HG03095 (cell line): ENCODE results near the gene FOXN3.

Experiments used
- ATAC-seq: cut with Tn5 transposase; IDR thresholded peaks from one replicate; pipeline ENCODE4 v1.9.1; 2021; ENCODE audit warnings: moderate library complexity; ENCODE audit not compliant: unreplicated experiment

Gene FOXN3

GRCh38 chr14:89409961-89410360, 7.1 kb downstream of the FOXN3 start:
- ATAC-seq = no peak

- ATAC-seq = no peak
Measured at GRCh38 chr14:89408907-89409700, 7.9 kb downstream of the FOXN3 start.

- no peak for ATAC-seq
Measured at GRCh38 chr14:89407856-89408255, 9.2 kb downstream of the FOXN3 start.

- no peak for ATAC-seq
Measured at GRCh38 chr14:89406941-89407340, 10.1 kb downstream of the FOXN3 start.

- no peak for ATAC-seq
Measured at GRCh38 chr14:89406361-89406760, 10.7 kb downstream of the FOXN3 start.

- no peak for ATAC-seq
Measured at GRCh38 chr14:89405712-89406111, 11.3 kb downstream of the FOXN3 start.

GRCh38 chr14:89402363-89402762, 14.7 kb downstream of the FOXN3 start:
- no peak for ATAC-seq

GRCh38 chr14:89401761-89402160, 15.3 kb downstream of the FOXN3 start:
- ATAC-seq = no peak

GRCh38 chr14:89401241-89401640, 15.8 kb downstream of the FOXN3 start:
- ATAC-seq = no peak

GRCh38 chr14:89400529-89400928, 16.5 kb downstream of the FOXN3 start:
- no peak for ATAC-seq

- ATAC-seq = no peak
Measured at GRCh38 chr14:89399594-89400068, 17.4 kb downstream of the FOXN3 start.

GRCh38 chr14:89399157-89399556, 17.9 kb downstream of the FOXN3 start:
- no peak for ATAC-seq

- ATAC-seq = no peak
Measured at GRCh38 chr14:89397569-89398230, 19.3 kb downstream of the FOXN3 start.

- ATAC-seq = no peak
Measured at GRCh38 chr14:89394972-89395371, 22.1 kb downstream of the FOXN3 start.

GRCh38 chr14:89393222-89393745, 23.7 kb downstream of the FOXN3 start:
- no peak for ATAC-seq

- ATAC-seq = no peak
Measured at GRCh38 chr14:89392181-89392580, 24.9 kb downstream of the FOXN3 start.

GRCh38 chr14:89391556-89391955, 25.5 kb downstream of the FOXN3 start:
- ATAC-seq = no peak

GRCh38 chr14:89391123-89391522, 25.9 kb downstream of the FOXN3 start:
- no peak for ATAC-seq

- no peak for ATAC-seq
Measured at GRCh38 chr14:89388853-89389252, 28.2 kb downstream of the FOXN3 start.

GRCh38 chr14:89387922-89388685, 28.9 kb downstream of the FOXN3 start:
- ATAC-seq = no peak

- ATAC-seq = no peak
Measured at GRCh38 chr14:89386212-89386886, 30.7 kb downstream of the FOXN3 start.
